Erythroblast (primary cell): ENCODE data around the gene ARHGAP24.

Experiments
- GATA1 ChIP-seq: IDR thresholded peaks from 2 replicates; pipeline ENCODE4 v1.6.1; 2011; ENCODE audit warnings: low read depth, mild to moderate bottlenecking, control low read depth, low read length, moderate library complexity
- POLR2A ChIP-seq: IDR thresholded peaks from 2 replicates; pipeline ENCODE4 v1.6.1; 2011; ENCODE audit warnings: mild to moderate bottlenecking, low read length

DNA sequence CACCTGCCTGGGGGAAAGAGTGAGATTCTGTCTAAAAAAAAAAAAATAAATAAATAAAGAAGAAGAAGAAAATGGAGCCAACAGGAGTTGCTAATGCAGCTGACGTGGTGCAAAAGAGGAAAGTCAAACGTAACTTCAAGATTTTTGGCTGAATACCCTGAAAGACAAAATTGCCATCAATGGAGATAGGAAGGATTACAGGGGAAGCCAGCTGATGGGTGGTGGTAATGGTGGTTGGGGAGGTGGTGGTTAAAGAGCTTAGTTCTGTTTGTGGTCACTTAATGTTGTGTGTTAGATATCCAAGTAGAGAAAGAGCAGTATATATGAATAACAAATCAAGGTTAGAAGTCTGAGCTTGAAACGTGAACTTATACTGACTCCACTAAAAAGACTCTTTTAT, 225.4 kb downstream of the ARHGAP24 start:
- TF ChIP-seq POLR2A, result no peak
- TF ChIP-seq GATA1, result no peak
